Fibroblast of the aortic adventitia (primary cell): Measurements from ENCODE around the gene MTG1. TPM values are rescaled to one million over a fixed set of nuclear protein-coding genes. Genes with fewer than 3 reads are reported as not detected.

Experiments used
- DNase-seq: peaks from one replicate; pipeline ENCODE4 v3.0.0-alpha.2; 2010; ENCODE audit warnings: low read depth
- H3K4me3 ChIP-seq: 2 replicates; pipeline ENCODE4 v1.5.1; 2011; ENCODE audit warnings: low read depth, mild to moderate bottlenecking, control low read depth, low read length, moderate library complexity
- CTCF ChIP-seq: IDR thresholded peaks from 2 replicates; pipeline ENCODE4 v1.5.1; 2011; ENCODE audit warnings: mild to moderate bottlenecking, low read length, control low read depth, inconsistent platforms; ENCODE audit not compliant: insufficient read depth
- total RNA-seq: library from RNA; depleted of rRNA; stranded (reverse); fragments of >200 nt; gene quantifications from 2 replicates; pipeline ENCODE4 v1.2.3, GENCODE V29; 2012; ENCODE audit warnings: low replicate concordance

Gene MTG1
- total RNA-seq, 1 donor, result 25.4 TPM

DNA sequence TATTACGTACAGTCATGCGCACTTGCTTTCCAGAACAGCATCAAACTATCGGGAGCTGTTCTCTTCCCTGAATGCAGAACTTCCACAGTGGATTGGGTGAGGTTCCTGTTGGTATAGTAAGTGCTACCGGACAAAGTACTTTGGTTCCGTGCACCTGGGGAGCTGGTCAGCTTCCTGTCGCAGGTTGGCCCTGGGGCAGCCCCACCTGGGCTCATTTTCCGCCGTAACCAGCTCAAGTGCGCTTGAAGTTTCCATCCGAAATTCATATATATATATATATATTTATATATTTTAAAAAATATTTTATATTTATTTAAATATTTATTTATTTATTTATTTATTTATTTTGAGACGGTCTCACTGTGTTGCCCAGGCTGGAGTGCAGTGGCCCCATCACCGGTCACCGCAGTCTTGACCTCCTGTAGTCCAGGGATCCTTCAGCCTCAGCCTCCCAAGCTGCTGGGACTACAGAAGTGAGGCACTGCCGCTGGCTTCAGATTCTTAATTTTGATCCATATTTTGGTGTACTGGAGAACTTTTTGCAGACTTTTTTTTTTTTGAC, 66.3 kb downstream of the MTG1 start:
- no peak for DNase-seq
- no peak overlapping the region for H3K4me3 ChIP-seq
- no peak for TF ChIP-seq CTCF

DNA sequence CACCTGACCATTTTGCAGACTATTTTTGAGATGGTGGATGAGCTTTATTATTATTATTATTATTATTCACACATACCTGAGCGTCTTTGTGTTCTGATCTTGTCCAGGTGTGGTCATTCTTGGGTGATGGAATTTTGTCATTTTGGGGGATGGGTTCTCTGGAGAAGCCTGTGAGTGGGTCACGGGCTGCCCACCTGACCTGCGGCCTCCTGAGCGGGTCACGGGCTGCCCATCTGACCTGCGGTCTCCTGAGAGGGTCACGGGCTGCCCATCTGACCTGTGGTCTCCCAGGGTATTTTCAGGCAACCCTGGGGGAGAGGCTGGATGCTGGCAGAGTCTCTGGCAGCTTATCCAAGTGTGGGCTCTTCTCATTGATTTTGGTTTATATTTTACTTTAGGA, 67.1 kb downstream of the MTG1 start:
- no peak for DNase-seq
- H3K4me3 ChIP-seq, result no peak overlapping the region
- TF ChIP-seq CTCF, result no peak

GRCh38 chr10:133461841-133462240, 67.9 kb downstream of the MTG1 start:
- no peak overlapping the region for H3K4me3 ChIP-seq
- no peak for TF ChIP-seq CTCF
- DNase-seq, result no peak

DNA sequence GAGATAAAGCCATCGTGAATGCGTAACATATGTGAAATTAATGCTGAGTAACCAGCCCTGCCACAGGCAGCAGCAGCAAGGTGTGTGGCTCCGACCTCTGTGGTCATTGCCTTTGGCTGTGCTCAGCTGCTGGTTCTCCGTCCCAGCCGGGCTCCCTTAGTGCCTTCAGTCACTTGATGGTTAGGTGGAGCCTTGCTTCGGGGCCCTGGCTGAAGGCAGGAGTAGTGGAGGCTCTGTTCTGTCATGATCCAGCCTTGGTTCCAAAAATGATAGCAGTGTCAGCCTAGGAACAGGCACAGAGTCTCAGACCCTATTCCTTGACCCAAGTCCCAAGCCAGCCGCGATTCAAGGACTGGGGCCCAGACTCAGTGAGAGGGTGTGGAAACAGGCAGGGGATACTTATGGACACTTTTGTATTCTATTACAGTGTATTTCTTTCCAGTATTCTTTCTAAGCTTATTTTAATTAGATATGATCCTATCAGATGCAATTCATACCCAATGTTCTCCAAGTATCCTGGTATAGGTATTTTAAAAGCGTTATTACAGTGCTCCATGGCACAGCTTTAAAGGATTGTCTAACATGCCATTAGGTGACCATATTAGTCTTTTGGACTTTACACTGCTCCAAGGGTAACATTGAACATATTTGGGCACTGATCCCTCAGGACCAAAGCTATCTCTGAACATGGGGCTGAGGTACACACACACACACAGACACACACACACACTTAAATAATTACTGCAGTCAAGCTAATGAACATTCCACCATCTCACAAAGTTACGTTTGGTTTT, 68.8 kb downstream of the MTG1 start:
- no peak for TF ChIP-seq CTCF
- DNase-seq, result no peak
- H3K4me3 ChIP-seq, result no peak overlapping the region

- no peak for TF ChIP-seq CTCF
- no peak for DNase-seq
- H3K4me3 ChIP-seq, result no peak overlapping the region
These were observed 70.7 kb downstream of the MTG1 start for GRCh38 chr10:133464582-133465031.

- no peak overlapping the region for H3K4me3 ChIP-seq
- no peak for DNase-seq
- TF ChIP-seq CTCF, result no peak
These were observed 71.4 kb downstream of the MTG1 start for GRCh38 chr10:133465191-133465949.
